NCI-H2171 (cell line): Measurements from ENCODE around the gene MAGEB2.
"Not testable (repeated sequence)": the region's sequence is repeated elsewhere in the genome, so short reads cannot be mapped to it uniquely, and the experiment has no call there.

Experiments used
- DNase-seq: peaks from one replicate; lab custom pipeline; 2025; lab: John Stamatoyannopoulos, UW

MAGEB2 gene, protein sequence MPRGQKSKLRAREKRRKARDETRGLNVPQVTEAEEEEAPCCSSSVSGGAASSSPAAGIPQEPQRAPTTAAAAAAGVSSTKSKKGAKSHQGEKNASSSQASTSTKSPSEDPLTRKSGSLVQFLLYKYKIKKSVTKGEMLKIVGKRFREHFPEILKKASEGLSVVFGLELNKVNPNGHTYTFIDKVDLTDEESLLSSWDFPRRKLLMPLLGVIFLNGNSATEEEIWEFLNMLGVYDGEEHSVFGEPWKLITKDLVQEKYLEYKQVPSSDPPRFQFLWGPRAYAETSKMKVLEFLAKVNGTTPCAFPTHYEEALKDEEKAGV

DNA sequence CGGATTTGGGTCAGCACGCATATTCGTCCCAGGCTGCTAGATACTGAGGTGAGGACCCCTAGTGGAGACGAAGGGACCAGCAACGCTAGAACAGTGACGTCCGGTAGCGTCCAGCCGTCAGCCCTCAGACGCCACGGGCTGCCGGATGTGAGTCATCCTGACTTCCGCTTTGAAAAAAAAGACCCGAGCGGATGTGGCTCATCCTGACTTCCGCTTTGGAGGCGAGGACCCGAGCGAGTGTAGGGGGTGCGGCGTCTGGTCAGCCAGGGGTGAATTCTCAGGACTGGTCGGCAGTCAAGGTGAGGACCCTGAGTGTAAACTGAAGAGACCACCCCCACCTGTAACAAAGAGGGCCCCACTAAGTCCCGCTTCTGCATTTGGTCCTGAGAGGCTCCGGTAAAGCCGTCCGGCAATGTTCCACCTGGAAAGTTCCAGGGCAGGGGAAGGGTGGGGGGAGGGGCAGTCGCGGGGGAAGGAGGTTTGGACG is at the start of gene MAGEB2:
Gene MAGEB2 (plus strand): TSS at position 207 of the 487 bp plus-strand sequence. CDS start 3,018 bp downstream, outside the sequence.
- no peak for DNase-seq

GRCh38 chrX:30170900-30171299 is 44.5 kb upstream of the MAGEB2 start:
- DNase-seq: no peak

- DNase-seq: no peak
Observed at GRCh38 chrX:30181353-30181752, 34.0 kb upstream of the MAGEB2 start.

DNA sequence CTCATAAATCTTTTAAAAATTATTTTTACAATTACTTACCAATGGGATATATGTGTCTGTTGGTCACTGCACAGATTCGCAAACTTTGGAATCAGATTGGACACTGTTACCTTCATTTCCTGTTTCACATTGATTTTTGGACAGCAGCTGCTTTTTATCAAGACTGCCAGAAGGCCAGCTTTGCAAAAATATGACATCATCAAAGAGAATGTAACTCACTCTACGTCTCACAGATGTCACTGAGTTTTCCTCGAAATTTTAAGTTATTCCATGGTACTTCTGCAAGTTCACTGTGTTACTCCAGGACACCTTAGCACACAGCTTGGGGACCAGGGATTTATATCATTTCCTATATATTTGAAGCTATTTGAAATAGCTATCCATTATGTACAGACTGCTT is 31.8 kb upstream of the MAGEB2 start:
- DNase-seq: no peak

DNA sequence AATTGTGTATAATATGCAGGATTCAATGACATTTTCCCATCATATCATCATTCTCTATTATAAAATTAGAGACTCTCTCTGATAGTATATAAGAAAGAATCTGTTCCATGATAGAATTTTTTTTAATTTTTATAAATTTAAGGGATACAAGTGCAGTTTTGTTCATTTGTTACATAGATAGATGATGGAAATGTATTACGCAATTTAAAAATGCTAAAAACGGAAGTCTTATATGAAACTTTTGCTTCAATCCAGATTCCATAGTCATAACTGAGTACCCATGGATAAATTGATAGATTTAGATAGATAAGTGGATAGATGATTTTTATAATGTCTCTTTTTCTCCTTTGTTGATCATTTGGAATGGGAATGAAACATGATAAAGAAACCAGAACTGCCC is 24.9 kb upstream of the MAGEB2 start:
- DNase-seq: no peak

DNA sequence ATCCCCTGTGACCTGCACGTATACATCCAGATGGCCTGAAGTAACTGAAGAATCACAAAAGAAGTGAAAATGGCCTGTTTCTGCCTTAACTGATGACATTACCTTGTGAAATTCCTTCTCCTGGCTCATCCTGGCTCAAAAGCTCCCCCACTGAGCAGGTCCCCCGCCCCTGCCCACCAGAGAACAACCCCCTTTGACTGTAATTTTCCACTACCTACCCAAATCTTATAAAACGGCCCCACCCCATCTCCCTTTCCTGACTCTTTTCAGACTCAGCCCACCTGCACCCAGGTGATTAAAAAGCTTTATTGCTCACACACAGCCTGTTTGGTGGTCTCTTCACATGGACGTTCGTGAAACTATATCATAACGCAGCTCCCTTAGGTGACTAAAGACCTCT is 21.5 kb upstream of the MAGEB2 start:
- DNase-seq: not testable (repeated sequence)

- DNase-seq: no peak
Observed at GRCh38 chrX:30196322-30196721, 19.0 kb upstream of the MAGEB2 start.

DNA sequence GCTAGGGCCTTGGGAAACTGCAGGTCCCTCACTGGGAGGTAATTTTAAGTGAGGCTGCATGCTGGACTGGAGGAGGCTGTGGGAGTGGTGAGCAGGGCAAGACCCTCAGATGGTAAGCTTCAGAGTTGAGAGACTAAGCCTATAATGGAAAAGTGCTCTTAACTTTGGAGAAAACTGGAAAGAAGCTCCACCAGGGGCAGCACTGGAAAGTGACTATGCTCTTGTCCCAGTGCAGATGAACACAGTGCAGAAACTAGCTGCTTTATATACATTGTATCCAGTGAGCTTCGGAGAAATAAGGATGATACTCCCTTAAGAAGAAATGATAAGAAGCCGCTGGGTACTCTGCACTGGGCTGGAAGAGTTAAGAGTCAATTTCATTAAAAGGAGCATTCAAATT is 3.2 kb upstream of the MAGEB2 start:
- DNase-seq: no peak

DNA sequence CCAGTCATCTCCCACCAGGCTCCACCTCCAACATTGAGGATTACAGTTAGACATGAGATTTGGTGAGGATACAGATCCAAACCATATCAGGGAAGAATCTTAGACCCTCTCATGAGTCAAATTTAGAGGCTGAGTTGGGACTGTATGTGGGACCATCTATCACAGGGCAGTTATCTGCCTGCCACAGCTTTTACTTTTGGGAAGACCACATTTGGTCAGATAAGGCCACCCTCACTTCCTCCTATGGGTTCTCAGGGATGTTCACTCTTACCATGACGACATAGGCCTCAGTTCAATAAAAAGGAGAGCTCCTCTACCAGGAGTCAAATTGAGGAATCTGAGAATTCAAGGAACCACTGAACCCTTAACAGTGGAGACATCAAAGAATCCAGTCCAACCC is 2.1 kb downstream of the MAGEB2 start:
- no peak for DNase-seq

DNA sequence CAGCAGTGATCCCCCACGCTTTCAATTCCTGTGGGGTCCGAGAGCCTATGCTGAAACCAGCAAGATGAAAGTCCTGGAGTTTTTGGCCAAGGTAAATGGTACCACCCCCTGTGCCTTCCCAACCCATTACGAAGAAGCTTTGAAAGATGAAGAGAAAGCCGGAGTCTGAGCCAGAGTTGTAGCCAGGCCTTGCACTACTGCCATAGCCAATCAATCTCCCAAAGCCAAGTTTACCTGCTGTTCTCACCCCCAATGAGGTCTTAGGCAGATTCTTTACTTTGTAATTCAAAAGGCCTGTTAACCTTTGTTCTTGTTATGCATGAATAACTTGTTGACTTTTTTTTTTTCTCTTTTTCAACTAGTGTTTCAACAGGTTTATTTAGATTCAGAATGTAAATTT is 4.0 kb downstream of the MAGEB2 start:
- DNase-seq: no peak

GRCh38 chrX:30220661-30221060 is 5.3 kb downstream of the MAGEB2 start:
- no peak for DNase-seq

DNA sequence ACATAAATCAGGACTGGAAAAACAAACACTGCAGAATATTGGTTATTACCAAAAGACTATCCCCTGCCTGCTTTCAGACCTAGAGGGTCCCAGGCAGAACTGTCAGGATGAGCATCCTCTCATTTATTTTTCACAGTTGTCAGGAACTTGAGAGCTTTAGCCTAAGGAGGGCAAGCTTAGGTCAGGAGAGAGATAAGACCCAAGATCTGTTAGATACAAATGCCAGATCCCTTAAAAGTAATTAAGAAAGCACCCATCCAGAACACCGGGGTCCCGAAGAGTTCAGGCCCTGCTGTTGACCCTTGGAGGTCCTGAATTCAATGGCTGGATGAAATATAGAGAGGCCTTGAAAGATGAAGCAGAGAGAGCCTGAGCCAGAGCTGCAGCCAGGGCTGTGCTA is 9.2 kb downstream of the MAGEB2 start:
- no peak for DNase-seq

DNA sequence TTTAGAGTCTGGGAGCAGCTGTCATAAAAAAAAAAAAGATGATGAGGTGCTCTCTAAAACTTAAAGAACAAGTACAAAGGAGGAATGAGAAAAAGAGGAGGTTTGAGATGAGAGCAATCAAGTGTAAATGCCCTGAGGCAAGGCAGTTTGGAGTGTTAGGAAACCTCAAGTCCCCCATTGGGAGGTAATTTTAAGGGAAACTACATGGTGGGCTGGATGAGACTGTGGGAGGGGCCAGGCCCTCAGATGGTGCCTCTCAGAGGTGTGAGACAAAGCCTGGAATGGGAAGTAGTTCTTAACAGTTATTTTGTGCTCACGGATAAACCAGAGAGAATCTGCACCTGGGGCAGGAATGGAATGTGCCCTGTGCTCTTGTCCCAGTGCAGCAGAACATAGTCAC is 13.2 kb downstream of the MAGEB2 start:
- DNase-seq: no peak

GRCh38 chrX:30230395-30230794 is 15.0 kb downstream of the MAGEB2 start, which contains the start of gene MAGEB3:
TSS of gene MAGEB3 (plus strand) at chrX:30230657. CDS start at chrX:30235925, 5,268 bp downstream.
- DNase-seq: no peak

GRCh38 chrX:30241724-30242415 is 26.5 kb downstream of the MAGEB2 start, which contains the start of gene MAGEB4:
TSS of gene MAGEB4 (plus strand) at chrX:30242000. CDS start at chrX:30242136, 136 bp downstream.
- DNase-seq: no peak

DNA sequence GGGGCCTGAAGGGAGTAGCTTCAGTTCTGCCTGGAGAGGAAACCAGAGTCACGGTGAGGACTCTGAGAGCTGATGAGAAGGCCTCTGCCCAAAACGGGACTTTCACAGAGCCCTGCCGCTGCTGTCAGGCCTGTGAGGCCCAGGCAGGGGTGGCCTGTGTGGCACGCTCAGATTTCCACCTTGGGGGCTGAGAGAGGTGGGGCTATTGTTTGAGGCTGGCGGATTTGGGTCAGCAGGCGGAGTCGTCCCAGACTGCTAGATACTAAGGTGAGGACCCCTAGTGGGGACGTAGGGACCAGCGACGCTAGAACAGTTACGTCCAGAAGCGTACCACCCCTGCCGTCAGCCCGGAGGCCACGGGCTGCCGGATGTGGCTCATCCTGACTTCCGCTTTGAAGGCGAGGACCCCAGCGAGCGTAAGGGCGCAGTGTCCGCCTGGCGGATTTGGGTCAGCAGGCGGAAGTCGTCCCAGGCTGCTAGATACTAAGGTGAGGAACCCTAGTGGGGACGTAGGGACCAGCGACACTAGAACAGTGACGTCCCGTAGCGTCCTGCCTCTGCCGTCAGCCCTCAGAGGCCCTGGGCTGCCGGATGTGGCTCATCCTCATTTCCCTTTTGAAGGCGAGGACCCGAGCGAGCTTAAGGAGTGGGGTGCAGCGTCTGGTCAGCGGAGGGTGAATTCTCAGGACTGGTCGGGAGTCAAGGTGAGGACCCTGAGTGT is 31.6 kb downstream of the MAGEB2 start, which contains the start of gene MAGEB1:
Gene MAGEB1 (plus strand): TSS at position 378 of the 721 bp plus-strand sequence. CDS start 3,348 bp downstream, outside the sequence.
- no peak for DNase-seq

DNA sequence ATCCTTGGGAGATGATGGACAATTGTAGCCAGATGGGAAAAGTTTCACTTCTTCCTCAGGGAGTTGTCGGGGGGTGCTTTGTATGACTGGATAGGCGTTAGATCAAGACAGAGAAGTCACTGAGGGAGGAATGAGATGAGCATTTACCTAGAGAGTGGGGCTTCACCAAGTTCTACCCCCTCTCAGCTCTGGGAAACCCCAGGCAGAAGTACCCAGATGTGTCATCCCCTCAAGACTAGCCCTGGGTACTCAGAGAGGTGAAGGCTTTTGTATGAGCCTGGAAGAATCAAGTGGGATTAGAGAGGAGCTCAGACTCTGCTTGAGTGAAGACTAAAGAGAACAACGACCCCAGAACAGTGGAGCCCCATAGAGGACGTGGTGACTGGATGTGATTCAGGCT is 33.5 kb downstream of the MAGEB2 start:
- DNase-seq: no peak

- DNase-seq: no peak
Observed at GRCh38 chrX:30253257-30253656, 37.9 kb downstream of the MAGEB2 start.

DNA sequence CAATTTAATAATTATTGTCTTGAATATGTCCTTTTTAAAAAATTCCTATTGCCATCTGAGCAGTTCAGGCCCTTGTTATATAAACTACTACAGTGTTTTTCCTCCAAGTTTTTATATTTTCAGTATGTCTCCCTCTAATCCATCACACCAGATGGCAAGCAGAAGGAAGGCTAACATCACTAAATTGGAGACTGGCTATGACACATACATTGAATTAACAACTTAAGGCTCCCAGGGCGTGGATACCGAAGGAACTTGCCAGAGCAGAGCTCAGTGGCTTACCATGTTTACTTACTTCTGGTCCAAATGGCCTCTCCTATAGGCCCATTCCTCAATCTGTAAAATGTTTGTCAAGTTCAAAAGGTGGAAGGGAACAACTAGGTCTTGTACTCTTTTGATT is 44.6 kb downstream of the MAGEB2 start:
- no peak for DNase-seq

DNA sequence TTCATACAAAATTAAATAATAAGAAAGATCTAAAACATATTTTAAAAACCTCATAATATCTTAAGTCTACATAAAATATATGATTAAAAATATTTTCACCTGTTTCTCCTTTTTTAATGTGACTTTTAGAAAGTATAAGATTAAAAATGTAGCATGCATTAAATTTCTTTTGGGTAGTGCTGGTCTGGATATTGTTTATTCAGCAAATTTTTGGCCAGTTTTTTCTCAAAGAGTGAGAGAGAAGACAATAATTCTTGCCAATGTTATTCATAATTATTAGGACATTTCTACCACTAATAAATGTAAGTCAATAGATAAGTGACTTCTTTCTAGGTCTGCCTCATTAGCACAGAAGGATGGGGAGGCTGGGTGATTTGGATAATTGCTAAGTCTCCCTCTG is 45.6 kb downstream of the MAGEB2 start:
- DNase-seq: no peak

- no peak for DNase-seq
Observed at GRCh38 chrX:30262763-30263162, 47.4 kb downstream of the MAGEB2 start.
